GM12892 (cell line): ENCODE measurements around the gene BSN.

Source experiments
- POLR2A ChIP-seq: IDR thresholded peaks from 2 replicates; pipeline ENCODE4 v1.6.1; 2011; ENCODE audit warnings: low read depth, low read length, control low read depth
- POLR2AphosphoS5 ChIP-seq: IDR thresholded peaks from 2 replicates; pipeline ENCODE4 v1.6.1; 2011; ENCODE audit warnings: low read depth, low read length, control low read depth
- TAF1 ChIP-seq: IDR thresholded peaks from 2 replicates; pipeline ENCODE4 v1.6.1; 2011; ENCODE audit warnings: low read depth, mild to moderate bottlenecking, control low read depth, low read length, borderline replicate concordance

DNA sequence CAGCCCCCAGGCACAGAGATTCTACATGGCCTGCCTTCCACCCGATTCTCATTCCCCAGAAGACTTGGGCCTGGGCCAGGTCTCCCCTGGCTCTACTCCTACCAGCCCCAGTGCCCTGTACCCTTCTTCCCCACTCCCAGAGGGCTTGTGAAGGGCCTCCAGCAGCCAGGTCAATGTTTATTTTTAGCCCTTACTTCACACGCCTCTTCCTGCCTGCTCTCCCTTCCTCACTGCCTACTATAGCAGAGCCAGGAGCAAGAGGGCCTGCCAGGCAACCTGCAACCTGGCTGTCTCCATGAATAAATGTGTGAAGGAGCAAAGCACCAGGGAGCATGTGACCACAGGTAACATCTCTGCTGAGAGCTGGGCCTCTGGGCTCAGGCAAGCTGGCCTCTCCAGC lies 93.5 kb downstream of the BSN start:
- TF ChIP-seq POLR2A = no peak
- no peak for TF ChIP-seq POLR2AphosphoS5
- TF ChIP-seq TAF1 = no peak
